Left lung (tissue), 10 donors: ENCODE data around the gene RWDD4. TPM values are rescaled to one million over a fixed set of nuclear protein-coding genes. Genes with fewer than 3 reads are reported as not detected.

Experiments
- ATAC-seq: fragments of 200-7000 bp; cut with Tn5 transposase; one replicate; pipeline ENCODE4 v1.9.1; 2020; ENCODE audit warnings: moderate library complexity
- DNase-seq, 4 donors: peaks; one replicate each; pipeline ENCODE4 v3.0.0-alpha.2; 2013 to 2020
- H3K27ac ChIP-seq, 2 donors: fragments of 200-600 bp; sonication (generic) in 1 of 2; one replicate each; pipeline versions ENCODE4 v1.5.0 to v1.8.0; 2020 to 2021
- H3K27me3 ChIP-seq, 2 donors: fragments of 200-600 bp; sonication (generic) in 1 of 2; one replicate each; pipeline versions ENCODE4 v1.5.0 to v1.8.0; 2020 to 2021
- H3K36me3 ChIP-seq, 2 donors: fragments of 200-600 bp; sonication (generic) in 1 of 2; one replicate each; pipeline versions ENCODE4 v1.5.0 to v1.8.0; 2020 to 2021
- H3K4me1 ChIP-seq, 2 donors: fragments of 200-600 bp; one replicate each; pipeline ENCODE4 v1.8.0; 2021
- H3K4me3 ChIP-seq, 2 donors: fragments of 200-600 bp; sonication (generic) in 1 of 2; one replicate each; pipeline versions ENCODE4 v1.5.0 to v1.8.0; 2020 to 2021; ENCODE audit warnings: mild to moderate bottlenecking in 1 of 2
- H3K9me3 ChIP-seq, 2 donors: fragments of 200-600 bp; sonication (generic) in 1 of 2; one replicate each; pipeline versions ENCODE4 v1.5.0 to v1.8.0; 2020 to 2021
- CTCF ChIP-seq, 2 donors: fragments of 200-600 bp; sonication (generic) in 1 of 2; IDR thresholded peaks; one replicate each; pipeline versions ENCODE4 v1.5.0 to v1.8.0; 2021; ENCODE audit warnings: antibody characterized with exemption in 2 of 2
- intact Hi-C, 2 donors: fragments of 100-400 bp; cut with DNase I; formaldehyde crosslinking; loops; one replicate each; pipeline versions ENCODE4 v1.11.2 to v1.14.2; 2022
- polyA plus RNA-seq, 6 donors: library from polyadenylated mRNA; unstranded; fragments of 120-200 nt; gene quantifications; one replicate each; pipeline ENCODE4 v1.2.1, GENCODE V29; 2013; ENCODE audit not compliant: insufficient read length in 6 of 6
- total RNA-seq, 2 donors: library from RNA; stranded (reverse); fragmentation: NEBNext Ultra II Directional; extraction: Animal tissue kit (Norgen Biotek cat#: 25700); gene quantifications; one replicate each; pipeline ENCODE4 v1.2.1, GENCODE V29; 2021
- donor health status: DM: no; HTN: yes; CAD: no.
- donor health status: DM: no; HTN: no; CAD: no.

Gene RWDD4
- total and polyA plus RNA-seq, 8 donors, result 15.4 to 35.5 (median 30.1) TPM

DNA sequence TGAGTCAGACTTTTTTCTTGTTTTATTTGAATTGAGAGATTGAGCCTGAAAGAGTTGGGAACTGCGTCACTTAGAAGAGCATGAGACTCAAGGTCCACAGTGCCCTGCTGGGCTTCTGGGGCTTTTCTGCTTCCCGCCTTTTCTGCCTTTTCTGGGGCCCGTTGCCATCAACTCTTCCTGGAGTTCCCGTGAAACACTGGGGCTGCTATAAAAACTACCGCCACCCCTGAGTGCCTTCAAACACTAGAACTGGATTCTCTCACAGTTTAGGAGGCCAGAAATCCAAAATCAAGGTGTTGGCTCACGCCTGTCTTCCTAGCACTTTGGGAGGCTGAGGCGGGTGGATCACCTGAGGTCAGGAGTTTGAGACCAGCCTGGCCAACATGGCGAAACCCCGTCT lies 49.8 kb downstream of the RWDD4 start:
- Histone ChIP-seq H3K36me3 (no peaks in the 10 kb centered on the region), H3K4me3 (no peak overlapping the region), H3K27ac (no peak overlapping the region), H3K4me1 (no peaks in the 10 kb centered on the region), H3K27me3 (no peaks in the 10 kb centered on the region), H3K9me3 (no peaks in the 10 kb centered on the region)
- intact Hi-C loops, result loop anchor here in 1 of 2 donors (10.0 kb wide), 1 partner anchor 134 kb away; no protein-coding TSS in a partner anchor
- DNase-seq, result no peak
- TF ChIP-seq CTCF (IDR thresholded peaks at IDR 0.05), result no peak
- no peak for ATAC-seq

GRCh38 chr4:183607894-183608293 lies 51.1 kb downstream of the RWDD4 start:
- H3K27me3 ChIP-seq, result no peaks in the 10 kb centered on the region
- no peaks in the 10 kb centered on the region for H3K9me3 ChIP-seq
- no peak for ATAC-seq
- H3K4me1 ChIP-seq, result no peaks in the 10 kb centered on the region
- no peak overlapping the region for H3K4me3 ChIP-seq
- no peaks in the 10 kb centered on the region for H3K36me3 ChIP-seq
- TF ChIP-seq CTCF (IDR thresholded peaks at IDR 0.05), result no peak
- intact Hi-C loops, result loop anchor here in 1 of 2 donors (10.0 kb wide), 1 partner anchor 133 kb away; no protein-coding TSS in a partner anchor
- no peak for DNase-seq
- no peak overlapping the region for H3K27ac ChIP-seq

DNA sequence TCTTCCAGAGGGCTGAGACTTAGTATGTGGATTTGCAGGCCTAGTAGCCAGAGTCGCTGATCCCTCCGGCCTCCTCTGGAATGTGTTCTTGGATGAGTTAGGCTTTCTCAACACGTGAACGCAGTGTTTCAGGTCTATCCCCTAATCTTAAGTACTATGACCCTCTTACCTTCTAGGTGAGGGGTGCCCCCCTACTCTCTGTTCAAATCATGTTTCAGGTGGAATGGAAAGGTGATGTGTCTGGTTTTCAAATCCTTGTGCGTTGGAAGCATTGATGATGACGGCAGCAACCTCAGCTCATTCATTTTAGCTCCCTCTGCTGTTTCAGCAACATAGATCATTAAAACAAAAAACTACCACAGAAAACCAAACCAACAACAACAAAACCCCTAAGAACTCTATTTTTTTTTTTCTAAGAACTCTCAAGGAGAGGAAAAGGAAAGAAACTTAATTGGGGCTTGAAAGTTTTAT lies 56.4 kb downstream of the RWDD4 start:
- Histone ChIP-seq H3K36me3 (no peaks in the 10 kb centered on the region), H3K4me1 (no peaks in the 10 kb centered on the region), H3K27ac (no peak overlapping the region), H3K27me3 (no peaks in the 10 kb centered on the region), H3K4me3 (no peak overlapping the region), H3K9me3 (no peaks in the 10 kb centered on the region)
- peak in 1 of 4 donors; percentile 36 for DNase-seq
- TF ChIP-seq CTCF (IDR thresholded peaks at IDR 0.05), result no peak
- intact Hi-C loops, result loop anchor here in 1 of 2 donors (10.0 kb wide), 1 partner anchor 128 kb away; no protein-coding TSS in a partner anchor
- ATAC-seq, result peak; percentile 48

GRCh38 chr4:183601381-183601780 lies 57.6 kb downstream of the RWDD4 start:
- ATAC-seq (no peak), DNase-seq (no peak)
- Histone ChIP-seq H3K4me1 (no peaks in the 10 kb centered on the region), H3K27me3 (no peaks in the 10 kb centered on the region), H3K27ac (no peak overlapping the region), H3K36me3 (no peaks in the 10 kb centered on the region), H3K9me3 (no peaks in the 10 kb centered on the region), H3K4me3 (no peak overlapping the region)
- intact Hi-C loops, result loop anchor here in 1 of 2 donors (10.0 kb wide), 1 partner anchor 127 kb away; no protein-coding TSS in a partner anchor
- TF ChIP-seq CTCF (IDR thresholded peaks at IDR 0.05), result no peak

GRCh38 chr4:183600189-183600685 lies 58.7 kb downstream of the RWDD4 start:
- no peak for DNase-seq
- intact Hi-C loops, result loop anchor here in 1 of 2 donors (10.0 kb wide), 1 partner anchor 125 kb away; no protein-coding TSS in a partner anchor
- no peak for TF ChIP-seq CTCF (IDR thresholded peaks at IDR 0.05)
- Histone ChIP-seq H3K36me3 (no peaks in the 10 kb centered on the region), H3K27ac (no peak overlapping the region), H3K4me1 (no peaks in the 10 kb centered on the region), H3K27me3 (no peaks in the 10 kb centered on the region), H3K9me3 (no peaks in the 10 kb centered on the region), H3K4me3 (no peak overlapping the region)
- ATAC-seq, result no peak
